ENCODE measurements around the gene ATP13A3.

The ATP13A3 gene

GRCh38 chr3:194369522-194370279, 117.1 kb downstream of the ATP13A3 start, which contains the start of gene LRRC15:
Gene LRRC15 (minus strand): TSS chr3:194369743. CDS start chr3:194361043, 8,700 bp downstream.
- DNase-seq (ENCODE audit: low read depth), result no peak

- DNase-seq (ENCODE audit: low read depth), result no peak
These were observed 117.9 kb downstream of the ATP13A3 start for GRCh38 chr3:194368918-194369317.

GRCh38 chr3:194367992-194368841, 118.6 kb downstream of the ATP13A3 start:
- DNase-seq (ENCODE audit: low read depth), result no peak

GRCh38 chr3:194365978-194366490, 120.8 kb downstream of the ATP13A3 start:
- no peak for DNase-seq (ENCODE audit: low read depth)

GRCh38 chr3:194365526-194365925, 121.3 kb downstream of the ATP13A3 start:
- DNase-seq (ENCODE audit: low read depth), result no peak

- DNase-seq (ENCODE audit: low read depth), result no peak
These were observed 122.0 kb downstream of the ATP13A3 start for GRCh38 chr3:194364652-194365434.

GRCh38 chr3:194364314-194364651, 122.5 kb downstream of the ATP13A3 start:
- no peak for DNase-seq (ENCODE audit: low read depth)

- DNase-seq (ENCODE audit: low read depth), result no peak
These were observed 126.2 kb downstream of the ATP13A3 start for GRCh38 chr3:194360568-194360967.

GRCh38 chr3:194357681-194358080, 129.1 kb downstream of the ATP13A3 start:
- DNase-seq (ENCODE audit: low read depth), result no peak

- no peak for DNase-seq (ENCODE audit: low read depth)
These were observed 131.4 kb downstream of the ATP13A3 start for GRCh38 chr3:194355379-194355778.

GRCh38 chr3:194354315-194354714, 132.5 kb downstream of the ATP13A3 start:
- DNase-seq (ENCODE audit: low read depth), result no peak
